Activated CD4-positive, alpha-beta T cell treated with anti-CD3 and anti-CD28 coated beads, Interleukin-2, amount 50 U/mL, for 4 hours (primary cell): ENCODE measurements around the gene RAB11A.
"Not testable (repeated sequence)": the region's sequence is repeated elsewhere in the genome, so short reads cannot be mapped to it uniquely, and the experiment has no call there.

Experiments
- DNase-seq, 2 experiments: peaks; one replicate each; pipeline ENCODE4 v3.0.0-alpha.2; 2020

The RAB11A gene

DNA sequence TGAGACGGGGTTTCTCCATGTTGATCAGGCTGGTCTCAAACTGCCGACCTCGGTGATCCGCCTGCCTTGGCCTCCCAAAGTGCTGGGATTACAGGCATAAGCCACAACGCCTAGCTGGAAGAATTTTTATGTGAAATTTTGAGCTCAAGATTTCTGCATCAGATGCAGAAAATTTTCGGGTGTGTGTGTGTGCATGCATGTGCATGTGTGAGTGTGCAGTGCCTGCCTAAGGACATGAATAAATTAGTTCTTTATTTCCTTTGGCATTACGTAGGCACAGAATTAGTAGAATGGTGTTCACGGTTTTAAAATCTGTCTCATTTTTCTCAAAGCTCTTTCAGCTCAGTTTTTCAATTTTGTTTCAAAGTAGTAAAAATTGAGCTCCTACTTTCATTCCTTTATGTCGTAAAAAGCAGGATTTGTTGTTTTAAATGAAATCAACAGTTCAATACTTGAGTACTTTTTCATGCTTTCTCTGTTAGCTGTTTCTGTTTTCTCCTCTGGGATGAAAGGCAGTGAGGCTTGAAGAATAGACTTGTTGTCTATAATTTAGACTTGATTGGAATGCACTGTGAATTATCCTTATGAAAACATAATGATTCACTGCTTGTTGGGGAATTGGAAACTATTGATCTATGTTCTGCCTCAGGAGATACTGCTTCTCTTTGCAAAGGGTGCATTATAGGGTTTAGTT is 23.3 kb upstream of the RAB11A start:
- DNase-seq: no peak

DNA sequence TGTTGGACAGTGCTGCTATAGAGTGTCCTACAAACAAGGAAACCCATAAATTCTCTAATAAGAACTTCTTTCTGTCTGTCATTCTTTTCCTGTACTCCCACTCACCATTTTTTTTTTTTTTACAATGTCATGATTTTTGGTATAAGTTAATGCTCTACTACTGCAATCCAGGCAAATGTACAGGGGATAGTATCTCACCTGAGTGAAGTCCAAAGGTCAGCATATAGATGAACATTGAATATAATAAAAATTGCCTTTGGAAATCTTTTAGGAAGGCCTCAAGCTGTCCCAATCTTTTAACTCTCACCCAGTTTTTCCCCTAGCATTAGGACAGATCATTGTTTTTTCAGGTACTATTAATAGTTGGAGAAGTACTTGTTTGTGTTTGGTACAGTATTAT is 21.3 kb upstream of the RAB11A start:
- DNase-seq: no peak

DNA sequence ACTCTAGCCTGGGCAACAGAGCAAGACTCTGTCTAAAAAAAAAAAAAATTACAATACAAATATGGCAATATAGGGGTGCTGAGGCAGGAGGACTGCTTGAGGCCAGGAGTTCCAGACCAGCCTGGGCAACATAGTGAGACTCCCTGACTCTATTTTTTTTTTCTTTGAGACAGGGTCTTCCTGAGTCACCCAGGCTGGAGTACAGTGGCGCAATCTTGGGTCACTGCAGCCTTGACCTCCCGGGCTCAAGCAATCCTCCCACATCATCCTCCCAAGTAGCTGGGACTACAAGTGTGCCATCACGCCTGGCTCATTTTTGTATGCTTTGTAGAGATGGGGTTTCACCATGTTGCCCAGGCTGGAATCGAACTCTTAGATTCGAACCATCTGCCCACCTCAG is 17.3 kb upstream of the RAB11A start:
- no peak for DNase-seq

DNA sequence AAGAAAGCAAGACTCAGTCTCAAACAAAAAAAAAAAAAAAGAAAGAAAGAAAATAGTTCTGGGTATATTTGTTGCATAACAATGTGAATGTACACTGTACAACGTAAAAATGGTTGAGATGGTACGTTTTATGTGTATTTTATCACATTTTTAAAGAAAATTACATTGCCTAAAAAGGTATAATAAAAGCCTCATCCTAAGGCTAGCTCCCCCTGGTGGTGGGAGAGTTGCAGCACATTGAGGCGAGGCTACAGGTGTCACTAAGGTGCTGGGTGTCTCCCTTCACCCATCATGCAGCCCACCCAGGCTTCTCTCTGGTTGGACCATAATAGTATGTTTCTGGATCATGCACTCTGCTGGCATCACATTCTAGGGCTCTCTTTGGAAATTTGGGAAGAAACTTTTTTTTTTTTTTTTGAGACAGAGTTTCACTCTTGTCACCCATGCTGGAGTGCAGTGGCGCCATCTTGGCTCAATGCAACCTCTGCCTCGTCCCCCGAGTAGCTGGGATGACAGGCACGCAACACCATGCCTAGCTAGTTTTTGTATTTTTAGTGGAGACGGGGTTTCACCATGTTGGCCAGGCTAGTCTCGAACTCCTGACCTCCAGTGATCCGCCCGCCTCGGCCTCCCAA is 12.4 kb upstream of the RAB11A start:
- DNase-seq: peak; percentile 79 to 81

DNA sequence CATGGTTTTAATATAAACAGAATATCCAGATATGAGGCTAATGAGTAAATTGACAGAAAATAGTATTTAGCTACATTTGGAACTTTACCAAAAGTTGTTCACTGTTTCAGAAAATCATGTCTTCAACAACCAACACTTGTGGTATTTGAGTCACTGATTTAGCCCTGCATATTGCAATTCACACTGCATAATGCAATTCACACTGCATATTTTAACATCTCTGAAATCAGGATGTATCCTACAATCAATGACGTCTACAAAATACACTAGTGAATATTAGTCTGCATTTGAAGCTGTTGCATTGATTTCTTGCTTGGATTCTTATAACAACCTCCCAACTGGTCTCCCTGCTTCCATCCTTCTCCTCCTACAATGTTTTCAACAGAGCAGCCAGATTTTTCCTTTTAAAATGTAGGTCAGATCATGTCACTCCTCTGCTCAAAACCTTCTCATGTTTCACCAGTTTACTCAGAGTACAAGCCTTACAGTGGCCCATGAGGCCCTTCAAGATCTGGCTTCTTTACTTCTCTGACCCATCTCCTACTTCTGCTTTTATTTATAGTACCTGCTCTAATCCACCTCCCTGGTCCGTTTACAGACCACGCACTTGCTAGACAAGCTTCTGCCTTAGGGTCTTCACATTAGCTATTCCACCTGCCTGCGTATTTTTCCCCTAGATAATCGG is 11.4 kb upstream of the RAB11A start:
- DNase-seq: no peak

DNA sequence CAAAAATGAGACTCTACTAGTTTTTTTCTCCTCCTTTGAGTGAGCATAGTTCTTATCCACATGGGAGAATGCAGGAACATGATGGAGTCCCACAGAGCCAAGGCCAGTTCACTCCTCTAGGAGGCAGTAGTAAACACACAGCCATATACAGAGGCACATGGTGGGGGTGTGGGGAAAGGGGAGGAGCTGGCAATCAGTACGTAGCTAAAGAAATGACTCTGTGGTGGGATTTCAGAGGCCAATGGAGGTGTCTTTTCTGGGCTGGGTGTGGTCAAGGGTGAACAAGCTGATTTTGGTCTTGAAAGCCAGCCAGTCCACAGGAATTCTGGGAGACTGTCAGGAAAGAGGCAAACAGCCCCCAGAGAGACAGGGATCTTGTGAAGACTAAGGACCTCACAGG is 6.6 kb upstream of the RAB11A start:
- peak; percentile 49 to 53 for DNase-seq

DNA sequence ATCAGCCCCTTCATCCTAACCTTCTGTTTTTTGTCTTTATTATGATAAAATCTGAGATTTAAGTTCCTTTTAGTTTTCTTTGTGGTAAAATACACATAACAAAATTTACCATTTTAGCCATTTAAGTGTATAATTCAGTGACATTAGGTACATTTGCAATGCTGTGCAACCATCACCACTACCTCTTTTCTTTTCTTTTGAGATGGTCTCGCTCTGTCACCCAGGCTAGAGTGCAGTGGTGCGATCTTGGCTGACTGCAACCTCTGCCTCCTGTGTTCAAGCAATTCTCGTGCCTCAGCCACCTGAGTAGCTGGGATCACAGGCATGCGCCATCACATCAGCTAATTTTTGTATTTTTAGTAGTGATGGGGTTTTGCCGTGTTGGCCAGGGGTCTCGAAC is 6.2 kb upstream of the RAB11A start:
- DNase-seq: no peak

DNA sequence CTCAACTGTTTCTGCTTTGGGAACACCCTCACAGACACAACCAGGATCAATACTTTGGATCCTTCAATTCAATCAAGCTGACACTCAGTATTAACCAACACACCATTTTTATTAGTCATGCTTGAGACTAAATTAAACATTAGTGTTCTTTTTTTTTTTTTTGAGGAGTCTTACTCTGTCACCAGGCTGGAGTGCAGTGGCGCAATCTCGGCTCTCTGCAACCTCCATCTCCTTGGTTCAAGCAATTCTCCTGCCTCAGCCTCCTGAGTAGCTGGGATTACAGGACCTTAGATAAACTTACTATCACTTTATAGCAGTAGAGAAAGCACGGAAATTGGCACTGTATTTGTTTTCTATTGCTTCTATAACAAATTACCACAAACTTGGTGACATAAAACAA is 2.0 kb upstream of the RAB11A start:
- no peak for DNase-seq

DNA sequence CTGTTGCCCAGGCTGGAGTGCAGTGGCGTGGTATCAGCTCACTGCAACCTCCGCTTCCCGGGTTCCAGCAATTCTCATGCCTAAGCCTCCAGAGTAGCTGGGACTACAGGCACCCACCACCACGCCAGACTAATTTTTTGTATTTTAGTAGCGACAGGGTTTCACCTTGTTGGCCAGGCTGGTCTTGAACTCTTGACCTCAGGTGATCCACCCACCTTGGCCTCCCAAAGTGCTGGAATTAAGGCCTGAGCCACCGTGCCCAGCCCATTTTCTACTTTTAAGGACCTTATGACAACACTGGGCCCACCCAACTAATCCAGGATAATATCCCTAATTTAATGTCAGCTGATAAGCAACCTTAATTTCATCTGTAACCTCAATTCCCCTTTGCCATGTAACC is 1.4 kb upstream of the RAB11A start:
- DNase-seq: not testable (repeated sequence)

DNA sequence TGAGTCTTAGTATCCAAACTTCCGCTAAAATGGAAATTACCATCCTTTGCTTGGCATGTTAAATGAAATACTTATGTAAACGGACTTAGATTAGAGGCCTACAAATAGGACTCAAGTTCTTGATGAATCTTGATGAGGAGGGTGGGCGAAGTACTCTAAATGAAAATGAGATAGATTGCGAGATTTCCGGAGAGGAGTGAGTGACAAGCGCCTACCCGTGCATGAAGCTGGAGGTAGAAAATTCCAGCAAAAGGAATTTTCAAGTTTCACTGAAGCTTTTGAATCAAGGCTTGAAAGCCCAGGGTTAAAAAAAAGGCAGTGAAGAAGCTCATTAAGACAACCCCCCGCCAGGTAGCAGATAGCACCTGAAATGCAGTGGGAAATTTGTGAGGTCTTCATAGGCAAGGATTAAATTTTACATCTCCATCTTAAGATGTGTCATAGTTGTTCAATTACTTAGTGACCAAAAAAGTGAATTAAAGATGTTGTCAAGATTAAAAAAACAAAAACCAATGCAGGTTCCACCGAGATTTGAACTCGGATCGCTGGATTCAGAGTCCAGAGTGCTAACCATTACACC is 655 bp upstream of the RAB11A start:
- DNase-seq: no peak

DNA sequence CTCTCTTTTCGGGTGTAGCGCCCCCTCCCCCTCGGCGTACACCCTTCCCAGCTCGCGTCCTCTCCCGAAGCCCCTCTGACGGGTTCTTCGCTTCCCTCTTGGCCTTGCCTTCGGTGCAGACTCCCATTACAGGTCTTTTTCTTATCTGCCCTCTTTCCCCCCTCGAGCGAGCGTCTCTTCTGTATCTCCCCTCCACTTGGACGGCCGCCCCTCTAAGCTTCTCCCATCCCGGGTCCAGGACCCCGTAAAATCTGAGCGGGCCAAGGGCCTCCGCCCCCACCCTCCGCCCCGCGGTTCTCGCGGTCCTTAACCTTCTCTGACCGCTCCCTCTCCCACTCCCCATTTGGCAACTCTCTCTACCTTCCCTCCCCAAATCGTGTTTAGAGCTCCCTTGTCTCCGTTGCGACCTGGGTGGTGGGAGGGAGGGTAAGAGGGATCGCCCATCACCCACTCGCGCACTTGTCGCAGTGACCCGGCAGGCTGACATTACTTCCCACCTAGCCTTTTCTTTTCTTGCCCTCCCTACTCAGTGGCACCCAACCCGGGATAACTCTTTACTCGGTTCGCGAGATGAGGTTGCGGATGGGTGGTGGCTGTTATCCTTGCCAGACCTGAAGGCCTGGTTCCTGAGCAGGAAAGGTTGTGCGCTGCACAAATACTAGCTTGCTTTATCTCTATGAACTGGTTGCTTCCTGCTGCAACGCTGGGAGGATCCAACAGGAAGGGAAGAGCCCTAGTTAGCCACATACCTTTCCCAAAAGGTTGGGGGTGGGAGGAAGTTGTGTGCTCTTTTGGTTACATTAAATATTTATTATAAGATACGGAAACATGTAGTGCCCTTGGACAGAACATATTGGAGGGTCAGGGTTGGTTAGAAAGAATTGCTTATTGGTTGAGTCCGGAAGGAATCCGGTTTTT is 922 bp downstream of the RAB11A start:
- DNase-seq: peak in 1 of 2 experiments; percentile 5

DNA sequence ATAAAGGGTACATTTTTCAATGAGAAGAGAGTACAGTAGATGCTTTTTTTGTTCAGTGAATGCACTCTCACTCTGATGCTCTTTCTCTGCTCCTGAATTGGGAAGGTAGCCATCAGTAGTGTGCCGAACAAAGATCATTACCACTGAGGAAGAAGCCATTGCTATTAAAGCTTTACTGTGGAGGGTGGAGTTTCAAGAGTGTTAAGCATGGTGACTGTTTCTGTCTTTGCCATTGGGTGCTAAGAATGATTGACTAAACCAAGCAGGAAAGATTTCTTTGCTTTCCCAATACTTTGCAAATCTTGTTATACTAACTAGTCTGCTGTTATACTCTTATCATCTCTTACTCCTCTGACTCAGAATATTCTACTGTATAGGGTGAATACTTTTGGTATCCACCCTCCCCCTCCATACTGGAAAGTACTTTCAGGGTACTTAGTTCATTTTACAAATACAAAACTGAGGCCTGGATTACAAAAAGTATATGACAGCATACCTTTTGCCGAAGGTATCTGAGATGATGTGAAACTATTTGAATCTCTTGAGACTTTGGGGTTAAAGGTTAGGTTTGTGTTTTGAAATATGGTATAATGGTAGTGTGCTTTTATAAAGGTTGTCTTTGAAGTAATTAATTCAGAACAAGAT is 1.7 kb downstream of the RAB11A start:
- DNase-seq: no peak

DNA sequence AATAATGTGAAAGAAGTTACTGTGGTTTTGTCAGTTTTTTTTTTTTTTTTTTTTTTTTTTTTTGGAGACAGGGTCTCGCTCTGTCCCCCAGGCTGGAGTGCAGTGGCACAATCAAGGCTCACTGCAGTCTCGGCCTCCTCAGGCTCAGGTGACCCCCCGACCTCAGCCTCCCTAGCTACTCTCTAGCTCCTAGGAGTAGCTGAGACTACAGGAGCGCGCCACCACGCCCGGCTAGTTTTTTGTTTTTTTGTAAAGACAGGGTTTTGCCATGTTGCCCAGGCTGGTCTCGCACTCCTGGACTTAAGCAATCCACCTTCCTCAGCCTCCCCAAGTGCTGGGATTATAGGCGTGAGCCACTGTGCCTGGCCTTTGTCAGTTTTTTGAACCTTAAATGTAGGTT is 2.6 kb downstream of the RAB11A start:
- DNase-seq: not testable (repeated sequence)

DNA sequence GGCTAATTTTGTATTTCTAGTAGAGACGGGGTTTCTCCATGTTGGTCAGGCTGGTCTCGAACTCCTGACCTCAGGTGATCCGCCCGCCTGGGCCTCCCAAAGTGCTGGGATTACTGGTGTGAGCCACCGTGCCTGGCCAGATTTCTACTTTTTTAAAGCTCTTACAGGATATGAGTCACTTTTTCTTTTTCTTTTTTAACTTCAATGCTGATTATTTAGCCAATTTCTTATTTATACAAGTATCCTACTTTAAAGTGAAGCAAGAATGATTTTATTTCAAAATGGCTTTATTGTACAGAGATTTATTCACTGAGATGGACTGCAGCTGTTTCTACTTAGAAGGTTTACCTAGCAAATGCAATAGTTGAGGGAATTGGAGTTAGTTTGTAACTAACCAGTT is 3.3 kb downstream of the RAB11A start:
- not testable (repeated sequence) for DNase-seq

DNA sequence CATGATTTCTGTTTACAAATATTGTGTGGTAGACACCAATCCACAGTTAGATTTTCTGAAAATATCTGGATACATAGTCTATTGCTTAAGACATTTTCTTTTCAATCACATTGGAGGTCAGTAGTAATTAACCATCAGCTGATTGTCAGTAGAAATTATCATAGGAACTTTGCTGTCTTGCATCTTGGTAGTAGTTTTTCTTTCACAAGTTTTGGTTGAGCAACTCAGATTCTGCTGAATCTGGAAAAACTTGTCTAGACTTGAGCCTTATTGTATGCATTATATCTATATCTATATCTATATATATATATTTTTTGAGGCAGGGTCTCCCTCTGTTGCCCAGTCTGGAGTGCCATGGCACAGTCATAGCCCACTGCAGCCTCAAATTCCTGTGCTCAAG is 4.0 kb downstream of the RAB11A start:
- no peak for DNase-seq

DNA sequence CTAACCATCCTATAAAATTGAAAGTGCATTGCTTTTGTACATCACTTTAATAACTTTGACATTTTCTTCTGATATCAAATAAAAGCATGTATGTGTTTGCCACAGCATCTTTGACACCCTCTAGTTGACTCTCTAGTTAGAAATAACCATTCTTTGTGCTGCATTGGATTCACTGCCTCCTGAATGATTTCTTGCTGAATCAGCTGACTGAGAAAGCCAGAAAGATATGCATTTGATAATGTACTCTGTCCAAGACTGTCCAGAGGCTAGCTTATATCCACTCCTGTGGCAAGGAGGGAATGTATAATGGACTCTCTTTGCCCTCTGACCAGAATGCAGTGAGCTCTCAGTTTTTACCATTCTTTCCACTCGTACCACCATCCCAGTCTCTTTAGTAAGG is 6.2 kb downstream of the RAB11A start:
- no peak for DNase-seq

DNA sequence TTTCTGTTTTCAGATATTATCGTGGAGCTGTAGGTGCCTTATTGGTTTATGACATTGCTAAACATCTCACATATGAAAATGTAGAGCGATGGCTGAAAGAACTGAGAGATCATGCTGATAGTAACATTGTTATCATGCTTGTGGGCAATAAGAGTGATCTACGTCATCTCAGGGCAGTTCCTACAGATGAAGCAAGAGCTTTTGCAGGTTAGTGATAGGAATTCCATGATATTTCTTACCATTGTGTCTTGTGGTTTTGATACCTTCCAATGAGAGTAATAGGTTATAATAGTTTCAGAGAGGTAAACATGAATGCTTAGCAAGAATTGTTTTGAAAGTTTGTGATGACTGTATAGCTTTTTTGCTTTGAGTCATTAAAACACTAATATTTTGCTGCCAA is 8.5 kb downstream of the RAB11A start:
- DNase-seq: no peak

DNA sequence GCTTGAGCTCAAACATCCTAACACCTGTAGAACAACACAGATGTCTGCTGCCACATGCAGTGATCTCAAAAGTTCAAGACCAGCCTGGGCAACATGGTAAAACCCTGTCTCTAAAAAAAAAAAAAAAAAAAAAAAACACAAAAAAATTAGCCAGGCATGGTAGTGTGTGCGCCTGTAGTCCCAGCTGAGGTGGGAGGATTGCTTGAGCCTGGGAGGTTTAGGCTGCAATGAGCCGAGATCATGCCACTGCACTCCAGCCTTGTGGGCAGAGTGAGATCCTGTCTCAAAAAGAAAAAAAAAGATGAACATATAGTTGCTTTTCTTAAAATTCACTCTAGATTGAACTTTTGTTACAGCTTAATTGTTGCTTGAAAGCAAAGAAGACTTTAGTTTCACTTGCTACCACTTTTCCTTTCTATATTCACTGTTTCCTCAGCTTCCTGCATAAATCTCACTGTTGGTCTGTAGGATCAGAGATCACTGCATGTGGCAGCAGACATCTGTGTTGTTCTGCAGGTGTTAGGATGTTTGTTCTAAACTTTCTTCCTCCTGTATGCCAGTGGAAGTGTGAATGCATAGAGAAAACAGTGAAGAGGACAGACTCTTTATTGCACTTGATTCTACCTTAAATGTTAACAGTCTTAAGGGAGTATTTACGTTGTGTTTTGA is 12.6 kb downstream of the RAB11A start:
- no peak for DNase-seq

DNA sequence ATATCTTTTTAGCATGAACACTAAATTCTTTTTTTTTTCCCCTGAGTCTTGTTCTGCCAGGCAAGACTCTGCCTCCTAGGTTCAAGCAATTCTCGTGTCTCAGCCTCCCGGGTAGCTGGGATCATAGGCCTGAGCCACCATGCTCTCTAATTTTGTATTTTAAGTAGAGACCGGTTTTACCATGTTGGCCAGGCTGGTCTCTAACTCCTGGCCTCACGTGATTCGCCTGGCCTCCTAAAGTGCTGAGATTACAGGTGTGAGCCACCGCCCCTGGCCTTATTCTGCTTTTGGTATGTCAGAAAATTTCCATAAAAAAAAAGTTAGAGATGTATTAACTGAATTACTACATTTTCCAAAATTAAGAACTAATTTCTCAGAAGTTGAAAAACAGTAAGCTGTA is 14.3 kb downstream of the RAB11A start:
- DNase-seq: no peak

DNA sequence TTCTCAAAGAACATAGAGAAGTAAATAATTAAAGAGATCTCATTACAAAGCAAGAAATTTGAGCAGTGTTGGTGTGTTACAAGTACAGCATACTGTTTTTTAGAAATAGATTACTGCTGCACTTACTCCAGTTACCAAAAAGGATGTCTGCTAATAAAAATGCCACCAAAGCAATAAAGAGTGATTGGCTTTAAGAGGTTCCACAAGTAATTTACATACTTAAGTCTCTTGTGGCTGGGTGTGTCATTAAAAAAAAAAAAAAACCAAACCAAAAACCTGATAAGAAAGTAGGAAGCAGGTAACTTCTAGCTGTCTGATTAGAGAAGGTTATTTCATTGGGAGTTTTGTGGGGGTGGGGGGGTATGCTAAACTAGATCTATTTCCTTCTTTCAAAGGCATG is 15.2 kb downstream of the RAB11A start:
- DNase-seq: no peak

DNA sequence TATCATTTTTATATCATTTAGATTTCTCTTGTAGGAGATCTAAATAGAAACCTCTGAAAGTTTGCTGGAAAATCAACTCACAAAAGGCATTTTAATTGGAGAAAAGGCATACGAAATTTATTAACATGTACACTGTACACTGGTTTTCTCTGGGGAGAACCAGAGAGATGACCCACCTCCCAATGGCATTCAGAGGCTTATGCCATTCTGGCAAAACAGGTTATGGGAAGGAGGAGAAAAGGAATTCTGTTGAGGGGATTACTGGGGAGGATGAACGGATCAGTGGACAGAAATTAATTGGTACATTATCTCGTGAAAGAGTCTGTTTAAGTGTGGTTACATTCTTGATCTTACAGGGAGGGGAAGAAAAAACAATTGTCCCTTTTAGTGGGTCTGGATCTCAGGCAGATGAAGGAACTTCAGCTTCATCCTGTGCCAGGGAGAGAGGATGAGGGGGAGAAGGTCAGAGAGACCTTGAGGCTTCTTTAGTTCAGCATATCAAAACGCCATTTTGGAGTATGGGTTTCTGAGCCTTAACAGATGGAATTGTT is 16.5 kb downstream of the RAB11A start:
- DNase-seq: no peak
